Loucy (cell line): ENCODE measurements around the gene CAMK2N1.

Experiments
- CTCF ChIP-seq: fragments of 200-600 bp; sonication (generic); conservative IDR thresholded peaks from 2 replicates; pipeline ENCODE4 v1.5.1; 2014; ENCODE audit warnings: mild to moderate bottlenecking, antibody characterized with exemption, low read length
- EZH2phosphoT487 ChIP-seq: fragments of 200-600 bp; IDR thresholded peaks from 2 replicates; pipeline ENCODE4 v1.6.1; 2018; ENCODE audit warnings: antibody characterized with exemption, mild to moderate bottlenecking, moderate library complexity, borderline replicate concordance

DNA sequence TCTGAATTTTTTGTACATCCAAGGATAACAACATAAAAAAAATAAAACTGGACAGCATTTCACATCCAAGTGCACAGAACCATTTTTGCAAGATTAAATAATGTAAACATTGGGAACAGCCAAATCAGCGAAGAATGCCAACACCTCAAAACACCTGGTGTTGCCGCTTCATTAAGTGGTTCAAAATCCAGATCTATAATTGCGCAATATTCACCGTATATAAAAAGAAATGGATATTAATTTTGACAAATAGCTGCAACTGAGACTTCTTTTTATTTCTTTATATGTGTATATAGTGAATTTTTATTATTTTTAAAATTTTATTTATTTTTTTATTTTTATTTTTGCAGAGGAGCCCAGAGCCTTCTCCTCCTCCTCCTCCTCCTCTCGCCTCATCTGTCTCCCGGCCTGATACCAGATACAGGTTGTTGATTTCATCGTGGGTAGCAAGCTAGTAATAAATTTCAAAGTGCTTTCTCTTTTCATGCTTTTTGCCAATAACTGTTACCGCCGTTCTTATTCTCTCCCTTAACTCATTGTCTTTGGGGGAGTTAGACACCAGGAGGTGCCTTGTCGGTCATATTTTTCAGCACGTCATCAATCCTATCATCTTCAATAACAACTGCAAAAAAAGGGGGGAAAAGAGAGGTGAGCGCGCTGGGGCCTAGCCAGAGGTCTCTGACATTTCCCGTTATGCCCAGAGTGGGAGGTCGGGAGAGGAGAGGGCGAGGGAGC lies 2.7 kb downstream of the CAMK2N1 start:
- no peak for TF ChIP-seq CTCF
- TF ChIP-seq EZH2phosphoT487 = no peak
